Brain microvascular endothelial cell (primary cell): ENCODE data around the gene GJC1.

Source experiments
- DNase-seq: peaks from one replicate; pipeline ENCODE4 v3.0.0-alpha.2; 2020
- H3K27ac ChIP-seq: fragments of 250-450 bp; sonication (Bioruptor Pico); 2 replicates; pipeline ENCODE4 v1.5.1; 2020; ENCODE audit warnings: mild to moderate bottlenecking, moderate library complexity
- H3K27me3 ChIP-seq: fragments of 250-450 bp; sonication (Bioruptor Pico); replicated peaks from 2 replicates; pipeline ENCODE4 v1.5.1; 2020; ENCODE audit warnings: mild to moderate bottlenecking
- H3K36me3 ChIP-seq: fragments of 250-450 bp; sonication (Bioruptor Pico); replicated peaks from 2 replicates; pipeline ENCODE4 v1.5.1; 2020; ENCODE audit warnings: mild to moderate bottlenecking
- H3K4me3 ChIP-seq: 2 replicates; pipeline ENCODE4 v1.5.1; 2011; ENCODE audit warnings: low read depth, mild to moderate bottlenecking, control low read depth, low read length, moderate library complexity
- in situ Hi-C: cut with HindIII; loops from 2 replicates; pipeline ENCODE4 v1.10.0; 2017; ENCODE audit warnings: low sequenced_read_pairs, low pct_ligation_motif_present
- TF ChIP-seq, protein P1 (sequence below): IDR thresholded peaks from 2 replicates; pipeline ENCODE4 v1.5.1; 2011; ENCODE audit warnings: low read depth, mild to moderate bottlenecking, moderate library complexity, low read length, control low read depth, inconsistent platforms; ENCODE audit errors: missing control alignments

The GJC1 gene

GRCh38 chr17:44775838-44776621 lies 54.1 kb downstream of the GJC1 start:
- TF ChIP-seq, protein P1, sequence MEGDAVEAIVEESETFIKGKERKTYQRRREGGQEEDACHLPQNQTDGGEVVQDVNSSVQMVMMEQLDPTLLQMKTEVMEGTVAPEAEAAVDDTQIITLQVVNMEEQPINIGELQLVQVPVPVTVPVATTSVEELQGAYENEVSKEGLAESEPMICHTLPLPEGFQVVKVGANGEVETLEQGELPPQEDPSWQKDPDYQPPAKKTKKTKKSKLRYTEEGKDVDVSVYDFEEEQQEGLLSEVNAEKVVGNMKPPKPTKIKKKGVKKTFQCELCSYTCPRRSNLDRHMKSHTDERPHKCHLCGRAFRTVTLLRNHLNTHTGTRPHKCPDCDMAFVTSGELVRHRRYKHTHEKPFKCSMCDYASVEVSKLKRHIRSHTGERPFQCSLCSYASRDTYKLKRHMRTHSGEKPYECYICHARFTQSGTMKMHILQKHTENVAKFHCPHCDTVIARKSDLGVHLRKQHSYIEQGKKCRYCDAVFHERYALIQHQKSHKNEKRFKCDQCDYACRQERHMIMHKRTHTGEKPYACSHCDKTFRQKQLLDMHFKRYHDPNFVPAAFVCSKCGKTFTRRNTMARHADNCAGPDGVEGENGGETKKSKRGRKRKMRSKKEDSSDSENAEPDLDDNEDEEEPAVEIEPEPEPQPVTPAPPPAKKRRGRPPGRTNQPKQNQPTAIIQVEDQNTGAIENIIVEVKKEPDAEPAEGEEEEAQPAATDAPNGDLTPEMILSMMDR = no peak
- in situ Hi-C loops = loop anchor here (25.0 kb wide), 1 partner anchor 111 kb away; the partner anchor contains the start of gene EFTUD2
- peak overlapping the region; percentile 61 for H3K4me3 ChIP-seq
- DNase-seq = no peak
- H3K27me3 ChIP-seq = no peaks in the 10 kb centered on the region
- no peaks in the 10 kb centered on the region for H3K36me3 ChIP-seq
- no peak overlapping the region for H3K27ac ChIP-seq

GRCh38 chr17:44775136-44775837 lies 54.8 kb downstream of the GJC1 start:
- no peaks in the 10 kb centered on the region for H3K36me3 ChIP-seq
- in situ Hi-C loops = loop anchor here (25.0 kb wide), 1 partner anchor 112 kb away; the partner anchor contains the start of gene EFTUD2
- TF ChIP-seq, protein P1 = no peak
- no peak overlapping the region for H3K27ac ChIP-seq
- peak; percentile 96 for DNase-seq
- no peaks in the 10 kb centered on the region for H3K27me3 ChIP-seq
- peak overlapping the region; percentile 66 for H3K4me3 ChIP-seq

DNA sequence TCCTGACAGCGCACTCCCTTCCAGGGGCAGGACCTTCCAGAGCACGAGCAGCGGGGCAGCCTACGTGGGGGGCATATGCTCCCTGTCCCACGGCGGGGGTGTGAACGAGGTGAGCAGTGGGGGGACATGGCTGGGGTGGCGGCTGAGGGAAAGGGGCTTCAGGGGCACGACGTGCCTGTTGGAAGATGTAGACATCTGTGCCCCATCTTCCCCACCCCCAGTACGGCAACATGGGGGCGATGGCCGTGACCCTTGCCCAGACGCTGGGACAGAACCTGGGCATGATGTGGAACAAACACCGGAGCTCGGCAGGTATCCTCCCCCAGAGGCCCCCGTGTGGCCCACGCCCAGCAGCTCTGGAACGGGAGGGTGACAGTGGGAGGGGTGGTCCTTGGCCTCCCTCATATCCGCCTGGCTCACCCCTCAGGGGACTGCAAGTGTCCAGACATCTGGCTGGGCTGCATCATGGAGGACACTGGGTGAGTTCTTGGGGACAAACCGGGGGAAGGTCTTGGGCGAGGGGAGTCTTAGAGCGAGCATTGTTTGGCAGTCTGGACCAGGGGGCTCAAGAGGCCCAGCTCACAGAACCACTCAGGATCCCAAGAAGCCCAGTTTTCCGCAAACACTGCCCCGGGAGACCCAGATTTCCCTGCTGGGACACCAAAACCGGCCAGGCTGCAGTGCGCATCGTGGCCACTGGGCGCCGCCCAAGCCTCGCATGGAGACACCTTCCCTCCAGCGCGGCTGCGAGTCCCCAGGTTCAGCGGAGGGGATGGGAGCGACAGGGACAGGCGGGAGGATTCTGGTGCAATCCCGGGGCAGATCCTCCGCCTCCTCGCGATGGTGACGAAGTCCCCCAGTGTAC lies 55.6 kb downstream of the GJC1 start:
- in situ Hi-C loops = loop anchor here (25.0 kb wide), 1 partner anchor 113 kb away; the partner anchor contains the start of gene EFTUD2
- Histone ChIP-seq H3K27ac (no peak overlapping the region), H3K27me3 (no peaks in the 10 kb centered on the region), H3K36me3 (no peaks in the 10 kb centered on the region), H3K4me3 (peak overlapping the region; percentile 66)
- DNase-seq = peak; percentile 79
- TF ChIP-seq, protein P1 = peak; percentile 100

DNA sequence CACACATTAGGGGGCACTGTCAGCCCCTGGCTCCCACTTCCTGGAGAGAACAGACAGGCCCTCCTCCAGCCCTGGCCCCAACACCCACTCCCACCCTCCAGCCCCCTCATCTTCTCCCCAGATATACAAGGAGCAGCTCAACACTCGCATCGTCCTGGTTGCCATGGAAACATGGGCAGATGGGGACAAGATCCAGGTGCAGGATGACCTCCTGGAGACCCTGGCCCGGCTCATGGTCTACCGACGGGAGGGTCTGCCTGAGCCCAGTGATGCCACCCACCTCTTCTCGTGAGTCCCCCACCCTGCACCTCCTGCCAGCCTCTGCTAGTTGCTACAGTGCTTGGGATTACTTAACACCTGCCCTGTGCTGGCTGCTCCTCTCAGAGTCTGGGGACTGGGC lies 56.9 kb downstream of the GJC1 start:
- Histone ChIP-seq H3K4me3 (no peak overlapping the region), H3K36me3 (no peaks in the 10 kb centered on the region), H3K27ac (no peak overlapping the region), H3K27me3 (no peaks in the 10 kb centered on the region)
- in situ Hi-C loops = no loop called here
- no peak for DNase-seq
- TF ChIP-seq, protein P1 = no peak

GRCh38 chr17:44772308-44773045 lies 57.6 kb downstream of the GJC1 start:
- in situ Hi-C loops = no loop called here

More at GRCh38 chr17:44772308-44773045, 57.6 kb downstream of the GJC1 start:
- DNase-seq = no peak
- Histone ChIP-seq H3K36me3 (no peaks in the 10 kb centered on the region), H3K4me3 (no peak overlapping the region), H3K27ac (no peak overlapping the region), H3K27me3 (no peaks in the 10 kb centered on the region)
- TF ChIP-seq, protein P1 = no peak
